Pancreas (tissue), 10 donors: ENCODE measurements around the gene KPTN. TPM values are rescaled to one million over a fixed set of nuclear protein-coding genes. Genes with fewer than 3 reads are reported as not detected.
"Not testable (repeated sequence)": the region's sequence is repeated elsewhere in the genome, so short reads cannot be mapped to it uniquely, and the experiment has no call there.

Source experiments
- ATAC-seq, 4 donors: fragments of 200-7000 bp; cut with Tn5 transposase; one replicate each; pipeline versions ENCODE4 v1.8.0 to v1.9.1; 2020; ENCODE audit warnings: mild to moderate bottlenecking in 4 of 4, moderate library complexity in 4 of 4
- DNase-seq, 6 donors: peaks; one replicate each; pipeline ENCODE4 v3.0.0-alpha.2; 2020
- FAIRE-seq: peaks from 2 replicates; lab custom pipeline; 2012; peaks lifted over from hg19 to GRCh38; lab: Jason Lieb, UNC
- H3K27ac ChIP-seq, 4 donors: fragments of 200-600 bp; sonication (generic); 1 replicate in 3 of 4; 2 replicates in 1 of 4; pipeline versions ENCODE4 v1.5.0 to v1.8.0; 2020
- H3K27me3 ChIP-seq, 4 donors: fragments of 200-600 bp; one replicate each; pipeline ENCODE4 v1.8.0; 2021
- H3K36me3 ChIP-seq, 3 donors: fragments of 200-600 bp; sonication (generic) in 1 of 3; one replicate each; pipeline versions ENCODE4 v1.5.0 to v1.8.0; 2020 to 2021
- H3K4me1 ChIP-seq, 3 donors: fragments of 200-600 bp; one replicate each; pipeline ENCODE4 v1.8.0; 2021
- H3K4me3 ChIP-seq, 4 donors: fragments of 200-600 bp; sonication (generic) in 2 of 4; one replicate each; pipeline versions ENCODE4 v1.5.0 to v1.8.0; 2020 to 2021
- H3K9me3 ChIP-seq, 4 donors: fragments of 200-600 bp; one replicate each; pipeline ENCODE4 v1.8.0; 2021
- WGBS, 2 donors: extraction: QIAGEN DNeasy Blood & Tissue Kit; methylation state at CpG; one replicate each; pipeline ENCODE4 v1.1.7; 2013; 5-methylcytosine and 5-hydroxymethylcytosine counted together
- intact Hi-C, 3 donors: fragments of 100-400 bp; cut with DNase I; formaldehyde crosslinking; loops; one replicate each; pipeline versions ENCODE4 v1.11.1 to v1.14.2; 2022
- polyA plus RNA-seq, 2 donors: library from polyadenylated mRNA; stranded (reverse); fragments of 200-250 nt; gene quantifications; one replicate each; pipeline ENCODE4 v1.2.3, GENCODE V29; 2013
- total RNA-seq, 6 donors: library from RNA; stranded (reverse); fragmentation: NEBNext Ultra II Directional in 4 of 6; extraction: Animal tissue kit (Norgen Biotek cat#: 25700) in 4 of 6; gene quantifications; one replicate each; pipeline versions ENCODE4 v1.2.1 to v1.2.4, GENCODE V29; 2021 to 2023
- TF ChIP-seq, protein P1 (sequence below), 4 donors: fragments of 200-600 bp; sonication (generic) in 3 of 4; IDR thresholded peaks; one replicate each; pipeline versions ENCODE4 v1.5.0 to v1.8.0; 2021; ENCODE audit warnings: antibody characterized with exemption in 4 of 4
- donor health status: healthy with polysubstance abuse.
- donor health status: DM: no; HTN: no; CAD: no; lungs with moderate emphysema.
- donor health status: DM: no; HTN: no; CAD: no.
- donor health status: control.
- donor health status: control.
- donor health status: Bipolar disorder and iron deficiency.
- donor health status: DM: yes; HTN: yes; CAD: no.
- donor health status: DM: no; HTN: no; CAD: no.
- donor health status: DM: no; HTN: no; CAD: no.
- donor health status: DM: yes; HTN: yes; CAD: no.

The KPTN gene
- total and polyA plus RNA-seq, 8 donors, result 3.0 to 53.3 (median 6.0) TPM

DNA sequence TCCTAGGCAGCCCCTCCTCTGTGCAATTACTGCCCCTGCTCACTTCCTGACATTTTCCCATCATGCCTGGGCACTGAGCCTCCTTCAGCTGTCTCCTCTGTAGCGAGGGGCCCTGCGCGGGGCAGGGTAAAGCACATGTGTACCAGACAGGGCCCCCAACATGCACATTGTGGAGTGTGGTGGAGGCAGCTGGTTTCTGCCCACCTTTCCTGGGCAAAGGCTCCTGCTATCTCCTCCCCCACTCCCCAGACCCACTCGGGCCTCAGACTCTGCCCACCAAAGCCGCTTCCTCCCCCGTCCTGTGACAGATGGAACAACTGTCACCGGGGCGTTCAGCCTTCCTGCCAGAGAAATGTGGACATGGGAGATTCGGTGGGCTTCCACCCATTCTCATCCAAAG is 2.9 kb upstream of the KPTN start:
- TF ChIP-seq, protein P1, sequence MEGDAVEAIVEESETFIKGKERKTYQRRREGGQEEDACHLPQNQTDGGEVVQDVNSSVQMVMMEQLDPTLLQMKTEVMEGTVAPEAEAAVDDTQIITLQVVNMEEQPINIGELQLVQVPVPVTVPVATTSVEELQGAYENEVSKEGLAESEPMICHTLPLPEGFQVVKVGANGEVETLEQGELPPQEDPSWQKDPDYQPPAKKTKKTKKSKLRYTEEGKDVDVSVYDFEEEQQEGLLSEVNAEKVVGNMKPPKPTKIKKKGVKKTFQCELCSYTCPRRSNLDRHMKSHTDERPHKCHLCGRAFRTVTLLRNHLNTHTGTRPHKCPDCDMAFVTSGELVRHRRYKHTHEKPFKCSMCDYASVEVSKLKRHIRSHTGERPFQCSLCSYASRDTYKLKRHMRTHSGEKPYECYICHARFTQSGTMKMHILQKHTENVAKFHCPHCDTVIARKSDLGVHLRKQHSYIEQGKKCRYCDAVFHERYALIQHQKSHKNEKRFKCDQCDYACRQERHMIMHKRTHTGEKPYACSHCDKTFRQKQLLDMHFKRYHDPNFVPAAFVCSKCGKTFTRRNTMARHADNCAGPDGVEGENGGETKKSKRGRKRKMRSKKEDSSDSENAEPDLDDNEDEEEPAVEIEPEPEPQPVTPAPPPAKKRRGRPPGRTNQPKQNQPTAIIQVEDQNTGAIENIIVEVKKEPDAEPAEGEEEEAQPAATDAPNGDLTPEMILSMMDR (IDR thresholded peaks at IDR 0.05), result no peak
- FAIRE-seq (no peak), ATAC-seq (no peak), DNase-seq (peak in 1 of 6 donors; percentile 51)
- H3K27me3 ChIP-seq, result no peaks in the 10 kb centered on the region
- intact Hi-C loops, result no loop called here
- H3K27ac ChIP-seq, result no peak overlapping the region
- H3K4me1 ChIP-seq, result no peaks in the 10 kb centered on the region
- peaks cover 0 to 30% (median 6%) of the 10 kb centered on the region in 3 donors for H3K36me3 ChIP-seq
- H3K9me3 ChIP-seq, result no peaks in the 10 kb centered on the region
- WGBS, 2 donors, result 84 to 87% methylated on average over 9 of the region's 9 CpGs
- no peak overlapping the region for H3K4me3 ChIP-seq

GRCh38 chr19:47486220-47486619 is 2.2 kb upstream of the KPTN start:
- not testable (repeated sequence) for FAIRE-seq

DNA sequence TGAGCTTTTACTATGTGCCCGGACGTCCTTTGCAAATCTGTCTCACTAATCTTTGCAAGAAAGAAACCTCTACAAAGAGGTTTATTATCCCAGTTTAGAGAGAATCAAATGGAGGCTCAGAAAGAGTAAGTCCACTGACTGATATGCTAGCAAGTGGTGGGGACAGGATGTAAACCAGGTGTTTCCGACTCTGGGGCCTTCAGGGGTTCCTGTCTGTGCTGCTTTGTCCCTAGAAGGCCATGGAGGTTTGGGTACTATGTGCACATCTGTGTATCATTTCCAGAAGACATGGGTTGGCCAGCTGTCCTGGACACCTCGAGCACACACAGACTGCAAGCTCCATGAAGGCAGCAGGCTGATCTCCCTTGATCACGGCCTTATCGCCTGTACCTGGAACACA is 1.2 kb upstream of the KPTN start:
- DNase-seq (peak in 1 of 6 donors; percentile 17), FAIRE-seq (no peak), ATAC-seq (no peak)
- Histone ChIP-seq H3K27me3 (no peaks in the 10 kb centered on the region), H3K9me3 (no peaks in the 10 kb centered on the region), H3K36me3 (peaks cover 0 to 17% (median 0%) of the 10 kb centered on the region in 3 donors), H3K4me1 (no peaks in the 10 kb centered on the region), H3K27ac (peak overlapping the region in 1 of 4 donors; percentile 85), H3K4me3 (no peak overlapping the region)
- TF ChIP-seq, protein P1 (IDR thresholded peaks at IDR 0.05), result no peak
- intact Hi-C loops, result no loop called here
- 87 to 94% methylated on average over 6 of the region's 6 CpGs for WGBS, 2 donors

More at GRCh38 chr19:47486220-47486619, 2.2 kb upstream of the KPTN start:
- H3K27ac ChIP-seq, ATAC-seq, H3K4me3 ChIP-seq, H3K27me3 ChIP-seq, H3K4me1 ChIP-seq, DNase-seq, intact Hi-C loops, H3K9me3 ChIP-seq: not testable (repeated sequence)
- peaks cover 0 to 24% (median 5%) of the 10 kb centered on the region in 3 donors for H3K36me3 ChIP-seq
- 91 to 93% methylated on average over 13 of the region's 13 CpGs for WGBS, 2 donors

DNA sequence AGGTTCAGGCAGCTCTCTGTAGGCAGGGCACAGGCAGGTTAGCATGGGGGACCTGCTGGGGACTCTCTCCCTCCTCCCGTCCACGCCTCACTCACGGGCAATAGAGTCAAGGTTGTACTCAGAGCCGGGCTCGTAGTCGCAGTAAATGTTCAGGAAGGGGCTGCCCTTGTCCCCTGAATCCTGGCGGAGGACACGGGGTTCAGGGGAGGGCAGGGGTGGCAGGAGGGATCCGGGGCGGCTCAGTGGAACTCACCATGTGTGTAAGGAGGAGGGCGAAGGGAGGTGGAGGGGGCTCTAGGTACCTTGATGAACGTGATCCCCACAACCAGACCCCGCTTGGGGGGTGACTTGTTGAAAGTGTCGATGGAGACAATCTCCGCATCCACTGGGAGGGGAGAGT is 819 bp downstream of the KPTN start:
- Histone ChIP-seq H3K4me1 (no peaks in the 10 kb centered on the region), H3K36me3 (peaks cover 0 to 4% (median 0%) of the 10 kb centered on the region in 3 donors), H3K27me3 (no peaks in the 10 kb centered on the region), H3K27ac (no peak overlapping the region), H3K9me3 (no peaks in the 10 kb centered on the region), H3K4me3 (peak overlapping the region in 3 of 4 donors; percentile 53 to 64 (median 58))
- 83 to 86% methylated on average over 14 to 15 of the region's 15 CpGs for WGBS, 2 donors
- ATAC-seq, result no peak
- TF ChIP-seq, protein P1 (IDR thresholded peaks at IDR 0.05), result no peak
- intact Hi-C loops, result no loop called here
- FAIRE-seq, result no peak
- DNase-seq, result peak in 2 of 6 donors; percentile 19 to 70

DNA sequence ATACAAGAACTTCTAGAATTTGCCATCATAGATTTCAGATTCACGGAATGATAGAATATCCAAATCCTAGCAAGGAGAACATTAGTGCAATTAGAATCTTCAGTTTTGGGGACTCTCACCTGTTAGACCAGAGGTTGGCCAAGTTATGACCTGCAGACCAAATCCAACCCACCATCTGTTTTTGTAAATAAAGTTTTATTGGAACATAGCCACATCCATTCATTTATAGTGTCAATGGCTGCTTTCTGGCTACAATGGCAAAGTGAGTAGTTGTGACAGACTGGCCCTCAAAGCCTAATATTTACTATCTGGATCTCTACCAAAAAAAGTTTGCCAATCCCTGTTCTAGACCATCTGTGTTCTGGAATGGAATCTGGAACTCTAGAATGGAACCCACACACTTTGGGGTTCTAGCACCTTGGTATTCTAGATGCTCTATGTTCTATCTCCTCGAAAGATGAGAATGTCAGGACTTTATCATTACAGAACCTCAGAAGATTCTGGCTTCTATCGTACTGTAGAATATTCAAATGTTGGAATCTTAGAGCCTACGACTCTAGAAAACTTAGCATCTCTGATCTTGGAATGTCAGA is 2.5 kb downstream of the KPTN start:
- intact Hi-C loops, result no loop called here
- Histone ChIP-seq H3K9me3 (no peaks in the 10 kb centered on the region), H3K27me3 (no peaks in the 10 kb centered on the region), H3K27ac (no peak overlapping the region), H3K36me3 (no peaks in the 10 kb centered on the region), H3K4me1 (no peaks in the 10 kb centered on the region), H3K4me3 (no peak overlapping the region)
- WGBS, 2 donors, result 90 to 91% methylated on average over 4 of the region's 4 CpGs
- FAIRE-seq (no peak), ATAC-seq (no peak), DNase-seq (no peak)
- TF ChIP-seq, protein P1 (IDR thresholded peaks at IDR 0.05), result no peak
